Spinal cord (tissue), 10 donors: ENCODE results near the gene DLGAP3. TPM values are rescaled to one million over a fixed set of nuclear protein-coding genes. Genes with fewer than 3 reads are reported as not detected.

Experiments used
- DNase-seq, 6 donors: peaks; one replicate each; pipeline versions ENCODE4 v3.0.0 to v3.0.0-alpha.2; 2013 to 2015; ENCODE audit warnings: low spot score in 6 of 6, low read depth in 4 of 6
- H3K27ac ChIP-seq: one replicate; pipeline ENCODE4 v1.5.1; 2013; ENCODE audit warnings: low read depth, low read length, control low read depth
- H3K27me3 ChIP-seq: one replicate; pipeline ENCODE4 v1.6.1; 2013; ENCODE audit warnings: low read length; ENCODE audit not compliant: control insufficient read depth, insufficient read depth
- H3K36me3 ChIP-seq: one replicate; pipeline ENCODE4 v1.6.1; 2013; ENCODE audit warnings: low read length; ENCODE audit not compliant: control insufficient read depth, insufficient read depth
- H3K4me1 ChIP-seq: one replicate; pipeline ENCODE4 v1.6.1; 2013; ENCODE audit warnings: low read length; ENCODE audit not compliant: control insufficient read depth, insufficient read depth
- H3K4me3 ChIP-seq: one replicate; pipeline ENCODE4 v1.5.1; 2013; ENCODE audit warnings: low read depth, low read length, control low read depth
- H3K9me3 ChIP-seq: one replicate; pipeline ENCODE4 v1.6.1; 2013; ENCODE audit warnings: low read length; ENCODE audit not compliant: control insufficient read depth, insufficient read depth
- WGBS: methylation state at CpG from one replicate; pipeline ENCODE4 v1.1.5; 2013; ENCODE audit warnings: missing lambda C conversion rate; ENCODE audit not compliant: insufficient coverage; 5-methylcytosine and 5-hydroxymethylcytosine counted together
- polyA plus RNA-seq, 2 donors: library from polyadenylated mRNA; unstranded; fragments of 120-200 nt; gene quantifications; one replicate each; pipeline ENCODE4 v1.2.1, GENCODE V29; 2013; ENCODE audit not compliant: insufficient read length in 2 of 2
- total RNA-seq, 2 donors: library from RNA; depleted of rRNA in 1 of 2; stranded (reverse); fragments of 120-200 nt in 1 of 2; fragments of >200 nt in 1 of 2; gene quantifications; one replicate each; pipeline versions ENCODE4 v1.2.3 to v1.2.4, GENCODE V29; 2013 to 2014
- donor health status: healthy.

The DLGAP3 gene
- total and polyA plus RNA-seq, 4 donors, result 5.2 to 41.1 (median 22.9) TPM

- 24% methylated on average over 25 of the region's 25 CpGs for WGBS
- Histone ChIP-seq H3K4me1 (peaks cover 24% of the 10 kb centered on the region), H3K9me3 (no peaks in the 10 kb centered on the region), H3K4me3 (peak overlapping the region; percentile 80), H3K27me3 (no peaks in the 10 kb centered on the region), H3K27ac (no peak overlapping the region), H3K36me3 (peaks cover 32% of the 10 kb centered on the region)
- DNase-seq, result no peak
Measured at GRCh38 chr1:34865573-34865972, 63.9 kb downstream of the DLGAP3 start.

GRCh38 chr1:34864759-34865158, 64.7 kb downstream of the DLGAP3 start:
- no peak for DNase-seq
- 92% methylated on average over 2 of the region's 8 CpGs for WGBS
- Histone ChIP-seq H3K4me1 (peaks cover 19% of the 10 kb centered on the region), H3K27me3 (no peaks in the 10 kb centered on the region), H3K36me3 (peaks cover 29% of the 10 kb centered on the region), H3K9me3 (no peaks in the 10 kb centered on the region), H3K4me3 (no peak overlapping the region), H3K27ac (no peak overlapping the region)

- H3K9me3 ChIP-seq, result no peaks in the 10 kb centered on the region
- H3K27me3 ChIP-seq, result no peaks in the 10 kb centered on the region
- no peak for DNase-seq
- H3K27ac ChIP-seq, result no peak overlapping the region
- H3K4me3 ChIP-seq, result no peak overlapping the region
- H3K4me1 ChIP-seq, result peaks cover 26% of the 10 kb centered on the region
- peaks cover 23% of the 10 kb centered on the region for H3K36me3 ChIP-seq
Measured at GRCh38 chr1:34863501-34863900, 65.9 kb downstream of the DLGAP3 start.

GRCh38 chr1:34859446-34860200, 69.8 kb downstream of the DLGAP3 start, which contains the start of gene SMIM12:
Gene SMIM12 (minus strand): TSS chr1:34859749. CDS start chr1:34855977, 3,772 bp downstream.
- peaks cover 12% of the 10 kb centered on the region for H3K36me3 ChIP-seq
- no peaks in the 10 kb centered on the region for H3K9me3 ChIP-seq
- peak within 1 kb of the TSS; percentile 83 for H3K4me3 ChIP-seq
- H3K27me3 ChIP-seq, result no peaks in the 10 kb centered on the region
- peak within 1 kb of the TSS; percentile 19 for H3K27ac ChIP-seq
- H3K4me1 ChIP-seq, result peaks cover 6% of the 10 kb centered on the region
- WGBS, result 0% methylated on average over 43 of the region's 47 CpGs
- peak; percentile 68 to 98 (median 89) for DNase-seq

GRCh38 chr1:34858901-34859445, 70.5 kb downstream of the DLGAP3 start:
- Histone ChIP-seq H3K27me3 (no peaks in the 10 kb centered on the region), H3K36me3 (peaks cover 16% of the 10 kb centered on the region), H3K4me3 (peak overlapping the region; percentile 83), H3K9me3 (no peaks in the 10 kb centered on the region), H3K4me1 (peaks cover 6% of the 10 kb centered on the region), H3K27ac (peak overlapping the region; percentile 19)
- peak in 1 of 6 donors; percentile 17 for DNase-seq
- under 1% methylated on average over 15 of the region's 15 CpGs for WGBS

DNA sequence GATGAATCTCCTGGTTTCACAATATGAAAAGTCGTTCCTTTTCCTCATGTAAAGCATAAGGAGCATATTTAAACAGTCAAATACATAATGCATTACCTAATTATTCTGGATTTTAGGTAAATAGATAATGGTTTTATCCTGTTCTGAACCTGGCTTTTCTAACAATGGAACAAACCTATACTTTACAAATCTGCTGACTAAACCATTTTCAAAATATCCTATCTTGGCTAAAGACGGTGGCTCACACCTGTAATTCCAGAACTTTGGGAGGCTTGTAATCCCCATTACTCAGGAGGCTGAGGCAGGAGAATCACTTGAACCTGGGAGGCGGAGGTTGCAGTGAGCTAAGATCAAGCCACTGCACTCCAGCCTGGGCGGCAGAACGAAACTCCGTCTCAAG, 72.8 kb downstream of the DLGAP3 start:
- Histone ChIP-seq H3K9me3 (no peaks in the 10 kb centered on the region), H3K4me3 (no peak overlapping the region), H3K36me3 (peaks cover 22% of the 10 kb centered on the region), H3K27me3 (no peaks in the 10 kb centered on the region), H3K27ac (no peak overlapping the region), H3K4me1 (peaks cover 11% of the 10 kb centered on the region)
- no peak for DNase-seq
- no CpG with 5 or more reads among the region's 6 CpGs for WGBS

DNA sequence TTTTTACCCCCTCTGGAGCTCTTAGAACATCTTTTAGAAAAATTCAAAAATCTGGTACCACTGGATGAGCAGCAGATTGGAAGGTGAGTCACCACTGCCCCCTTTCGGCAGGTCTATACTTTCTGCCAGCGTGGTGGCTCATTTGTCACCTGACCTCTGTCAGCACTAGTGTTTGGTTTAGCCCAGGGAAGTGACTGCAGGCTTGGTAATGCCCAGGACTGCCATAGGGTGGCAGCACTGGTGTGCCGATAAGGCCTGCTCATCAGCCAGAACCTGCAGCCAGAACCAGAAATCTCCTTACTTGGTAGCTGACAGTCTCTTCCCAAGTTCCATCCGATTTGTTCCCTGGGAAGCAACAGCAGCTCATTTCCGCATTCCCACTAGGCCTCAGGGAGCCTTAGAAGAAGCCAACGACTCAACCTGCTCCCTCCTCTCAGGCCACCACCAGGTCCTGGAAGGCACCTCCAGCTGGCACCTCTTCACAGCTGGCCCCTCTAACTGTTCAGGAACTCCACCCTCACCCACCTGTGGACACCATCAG, 76.7 kb downstream of the DLGAP3 start:
- Histone ChIP-seq H3K27ac (no peak overlapping the region), H3K4me3 (no peak overlapping the region)
- 12% methylated on average over 6 of the region's 6 CpGs for WGBS

DNA sequence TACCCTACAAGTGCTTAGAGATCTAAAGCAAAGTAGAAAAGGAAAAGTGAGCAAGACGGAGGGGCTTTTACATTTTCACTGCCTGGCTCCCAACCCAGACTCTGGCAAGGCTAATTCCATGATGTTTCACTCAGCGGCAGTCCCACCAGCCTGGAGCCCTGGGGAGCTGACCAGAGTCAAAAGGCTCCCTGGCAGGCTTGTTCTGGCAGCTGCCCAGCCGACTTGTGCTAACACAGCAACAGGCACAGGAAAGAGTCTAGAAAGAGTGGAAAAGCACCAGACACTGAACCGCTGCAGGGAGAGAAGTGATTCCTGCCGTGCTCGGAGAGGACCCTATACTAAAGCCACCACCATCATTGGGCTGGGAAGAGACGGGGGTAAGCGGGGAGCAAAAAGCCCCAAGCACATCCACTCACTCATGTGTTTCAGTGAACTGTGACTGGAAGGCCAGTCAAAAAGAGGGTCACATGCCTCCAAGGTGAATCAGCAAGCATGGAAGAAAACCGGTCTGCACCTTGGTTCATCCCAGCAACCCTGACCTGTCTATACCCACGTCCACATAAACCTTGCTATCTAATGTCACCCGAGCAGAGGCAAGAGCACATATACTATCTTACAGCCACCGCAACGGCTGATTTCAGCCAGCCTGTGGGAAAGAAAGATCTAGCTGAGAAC, 77.9 kb downstream of the DLGAP3 start:
- DNase-seq, result peak in 1 of 6 donors; percentile 43
- WGBS, result 65% methylated on average over 4 of the region's 13 CpGs
- H3K27me3 ChIP-seq, result no peaks in the 10 kb centered on the region
- H3K27ac ChIP-seq, result no peak overlapping the region
- H3K9me3 ChIP-seq, result no peaks in the 10 kb centered on the region
- H3K36me3 ChIP-seq, result peaks cover 28% of the 10 kb centered on the region
- peaks cover 9% of the 10 kb centered on the region for H3K4me1 ChIP-seq
- no peak overlapping the region for H3K4me3 ChIP-seq

More for the DNA sequence above, 76.7 kb downstream of the DLGAP3 start:
- H3K9me3 ChIP-seq, result no peaks in the 10 kb centered on the region
- H3K27me3 ChIP-seq, result no peaks in the 10 kb centered on the region
- H3K4me1 ChIP-seq, result peaks cover 9% of the 10 kb centered on the region
- H3K36me3 ChIP-seq, result peaks cover 22% of the 10 kb centered on the region
- peak; percentile 40 to 95 (median 68) for DNase-seq

- Histone ChIP-seq H3K4me3 (no peak overlapping the region), H3K4me1 (peaks cover 15% of the 10 kb centered on the region), H3K9me3 (no peaks in the 10 kb centered on the region), H3K36me3 (peaks cover 26% of the 10 kb centered on the region), H3K27ac (no peak overlapping the region), H3K27me3 (no peaks in the 10 kb centered on the region)
- no peak for DNase-seq
- 73% methylated on average over 4 of the region's 6 CpGs for WGBS
Measured at GRCh38 chr1:34850382-34850781, 79.1 kb downstream of the DLGAP3 start.
